PC-9 (cell line): ENCODE measurements around the gene TPD52L1. TPM values are rescaled to one million over a fixed set of nuclear protein-coding genes. Genes with fewer than 3 reads are reported as not detected.

ENCODE experiments used
- BruUV-seq: library from RNA; stranded (reverse); fragments of 400-500 nt; replicated peaks from 2 replicates; lab custom pipeline; 2021; lab: Mats Ljungman, UMichigan
- CTCF ChIA-PET: fragments of 300-600 bp; sonication (Branson Sonifier 250); formaldehyde crosslinking; loops from one replicate; lab custom pipeline; 2022; ENCODE audit warnings: antibody characterized with exemption; lab: Charles Lee
- POLR2A ChIA-PET: fragments of 300-600 bp; sonication (Branson Sonifier 250); formaldehyde crosslinking; loops from one replicate; lab custom pipeline; 2022; ENCODE audit warnings: antibody characterized with exemption; ENCODE audit not compliant: unreplicated experiment; lab: Charles Lee
- DNase-seq, 2 experiments: peaks; one replicate each; pipeline versions ENCODE4 v3.0.0 to v3.0.0-alpha.2; 2015 to 2022; ENCODE audit warnings: mixed read lengths in 1 of 2
- H2AFZ ChIP-seq: fragments of 200-600 bp; sonication (generic); 2 replicates; pipeline ENCODE4 v1.8.1; 2017; ENCODE audit warnings: antibody characterized with exemption
- H3F3A ChIP-seq: fragments of 200-600 bp; sonication (generic); 2 replicates; pipeline ENCODE4 v1.8.1; 2017; ENCODE audit warnings: antibody characterized with exemption, mild to moderate bottlenecking, low read depth; ENCODE audit not compliant: insufficient read depth
- H3K27ac ChIP-seq: fragments of 200-600 bp; sonication (generic); 2 replicates; pipeline ENCODE4 v1.6.1; 2016; ENCODE audit warnings: mixed run types
- H3K27me3 ChIP-seq: fragments of 200-600 bp; sonication (generic); 2 replicates; pipeline ENCODE4 v1.6.1; 2016; ENCODE audit warnings: low read depth, mixed run types; ENCODE audit not compliant: insufficient read depth
- H3K36me3 ChIP-seq: fragments of 200-600 bp; sonication (generic); 2 replicates; pipeline ENCODE4 v1.6.1; 2016; ENCODE audit warnings: low read depth, mixed run types
- H3K4me1 ChIP-seq: fragments of 200-600 bp; sonication (generic); replicated peaks from 2 replicates; pipeline ENCODE4 v1.6.1; 2016; ENCODE audit warnings: mixed run types; ENCODE audit not compliant: insufficient read depth
- H3K4me2 ChIP-seq: fragments of 200-600 bp; sonication (generic); 2 replicates; pipeline ENCODE4 v1.6.1; 2017; ENCODE audit warnings: mixed run types
- H3K4me3 ChIP-seq: fragments of 200-600 bp; sonication (generic); 2 replicates; pipeline ENCODE4 v1.6.1; 2016; ENCODE audit warnings: mixed run types
- H3K79me2 ChIP-seq: fragments of 200-600 bp; sonication (generic); 2 replicates; pipeline ENCODE4 v1.6.1; 2017; ENCODE audit warnings: low read depth, mixed run types
- H3K9me2 ChIP-seq: fragments of 200-600 bp; sonication (generic); 2 replicates; pipeline ENCODE4 v1.8.1; 2017; ENCODE audit warnings: mild to moderate bottlenecking; ENCODE audit not compliant: insufficient read depth
- H3K9me3 ChIP-seq: fragments of 200-600 bp; sonication (generic); 2 replicates; pipeline ENCODE4 v1.8.1; 2016; ENCODE audit warnings: low read depth; ENCODE audit not compliant: insufficient read depth
- H4K20me1 ChIP-seq: fragments of 200-600 bp; sonication (generic); 2 replicates; pipeline ENCODE4 v1.8.1; 2017; ENCODE audit not compliant: insufficient read depth
- EZH2 ChIP-seq: fragments of 200-600 bp; sonication (generic); IDR thresholded peaks from 2 replicates; pipeline ENCODE4 v1.8.0; 2017; ENCODE audit warnings: antibody characterized with exemption, low read depth
- intact Hi-C: fragments of 100-400 bp; cut with micrococcal nuclease; formaldehyde crosslinking; loops from one replicate; pipeline ENCODE4 v1.10.0; 2022; ENCODE audit not compliant: unreplicated experiment
- total RNA-seq: library from RNA; stranded (reverse); gene quantifications from 2 replicates; pipeline ENCODE4 v1.2.3, GENCODE V29; 2021
- TF ChIP-seq, protein P1 (sequence below): fragments of 200-600 bp; sonication (generic); conservative IDR thresholded peaks from 2 replicates; pipeline ENCODE4 v1.6.1; 2017; ENCODE audit warnings: mixed run types, antibody characterized with exemption, mild to moderate bottlenecking, moderate library complexity

TPD52L1 gene
- total RNA-seq, 1 experiment from 2014 or later, result 203 TPM

DNA sequence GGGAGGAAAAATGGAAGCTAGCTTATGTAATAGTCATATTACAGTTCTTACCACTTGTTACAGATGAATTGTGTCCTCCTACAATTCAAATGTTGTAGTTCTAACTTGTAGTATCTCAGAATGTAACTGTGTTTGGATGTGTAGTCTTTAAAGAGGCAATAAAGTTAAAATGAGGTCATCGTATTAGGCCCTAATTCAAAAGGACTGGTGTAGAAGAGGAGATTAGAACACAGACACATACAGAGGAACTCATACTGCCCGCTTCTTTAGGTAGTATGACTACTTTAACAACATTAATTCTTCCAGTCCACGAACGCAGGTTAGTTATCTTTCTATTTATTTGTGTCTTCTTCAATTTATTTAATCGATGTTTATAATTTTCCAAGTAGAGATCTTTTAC lies 46.5 kb upstream of the TPD52L1 start:
- no TSS peak for BruUV-seq
- Histone ChIP-seq H3K27me3 (no peaks in the 10 kb centered on the region), H4K20me1 (no peaks in the 10 kb centered on the region), H3K4me2 (no peak overlapping the region), H3K27ac (no peak overlapping the region), H3K79me2 (no peaks in the 10 kb centered on the region), H3K36me3 (no peaks in the 10 kb centered on the region), H3K4me3 (no peak overlapping the region), H3K9me3 (peaks cover 29% of the 10 kb centered on the region), H2AFZ (no peak overlapping the region), H3F3A (0 out of 2 replicates have a peak, but pooled peaks cover 3% of the 10 kb centered on the region), H3K4me1 (peaks cover 16% of the 10 kb centered on the region), H3K9me2 (no peaks in the 10 kb centered on the region)
- ChIA-PET CTCF (no interaction called here), POLR2A (no interaction called here)
- intact Hi-C loops, result no loop called here
- DNase-seq, result no peak
- TF ChIP-seq, protein P1, sequence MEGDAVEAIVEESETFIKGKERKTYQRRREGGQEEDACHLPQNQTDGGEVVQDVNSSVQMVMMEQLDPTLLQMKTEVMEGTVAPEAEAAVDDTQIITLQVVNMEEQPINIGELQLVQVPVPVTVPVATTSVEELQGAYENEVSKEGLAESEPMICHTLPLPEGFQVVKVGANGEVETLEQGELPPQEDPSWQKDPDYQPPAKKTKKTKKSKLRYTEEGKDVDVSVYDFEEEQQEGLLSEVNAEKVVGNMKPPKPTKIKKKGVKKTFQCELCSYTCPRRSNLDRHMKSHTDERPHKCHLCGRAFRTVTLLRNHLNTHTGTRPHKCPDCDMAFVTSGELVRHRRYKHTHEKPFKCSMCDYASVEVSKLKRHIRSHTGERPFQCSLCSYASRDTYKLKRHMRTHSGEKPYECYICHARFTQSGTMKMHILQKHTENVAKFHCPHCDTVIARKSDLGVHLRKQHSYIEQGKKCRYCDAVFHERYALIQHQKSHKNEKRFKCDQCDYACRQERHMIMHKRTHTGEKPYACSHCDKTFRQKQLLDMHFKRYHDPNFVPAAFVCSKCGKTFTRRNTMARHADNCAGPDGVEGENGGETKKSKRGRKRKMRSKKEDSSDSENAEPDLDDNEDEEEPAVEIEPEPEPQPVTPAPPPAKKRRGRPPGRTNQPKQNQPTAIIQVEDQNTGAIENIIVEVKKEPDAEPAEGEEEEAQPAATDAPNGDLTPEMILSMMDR, result no peak
- no peak for TF ChIP-seq EZH2

DNA sequence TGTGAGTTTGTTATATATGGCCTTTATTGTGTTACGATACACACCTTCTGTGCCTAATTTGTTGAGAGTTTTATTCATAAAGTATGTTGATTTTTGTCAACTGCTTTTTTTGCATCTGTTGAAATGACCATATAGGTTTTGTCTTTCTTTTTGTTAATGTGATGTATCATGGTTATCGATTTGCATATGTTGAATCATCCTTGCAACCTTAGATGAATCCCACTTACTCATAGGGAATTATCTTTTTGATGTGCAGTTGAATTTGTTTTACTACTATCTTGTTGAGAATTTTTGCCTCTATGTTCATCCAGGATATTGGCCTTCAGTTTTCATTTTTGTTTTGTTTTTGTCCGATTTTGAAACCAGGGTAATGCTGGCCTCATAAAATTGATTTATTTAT lies 45.7 kb upstream of the TPD52L1 start:
- CTCF ChIA-PET, result no interaction called here
- H2AFZ ChIP-seq, result no peak overlapping the region
- no TSS peak for BruUV-seq
- no peaks in the 10 kb centered on the region for H3K9me2 ChIP-seq
- H3F3A ChIP-seq, result 0 out of 2 replicates have a peak, but pooled peaks cover 3% of the 10 kb centered on the region
- POLR2A ChIA-PET, result interaction anchor here (0.7 kb wide), 1 partner anchor 8 kb away, joined by 3 read pairs; no protein-coding TSS in a partner anchor
- intact Hi-C loops, result no loop called here
- H3K27me3 ChIP-seq, result no peaks in the 10 kb centered on the region
- no peak overlapping the region for H3K27ac ChIP-seq
- H3K4me1 ChIP-seq, result peaks cover 7% of the 10 kb centered on the region
- no peak overlapping the region for H3K4me2 ChIP-seq
- H3K79me2 ChIP-seq, result no peaks in the 10 kb centered on the region
- no peaks in the 10 kb centered on the region for H3K36me3 ChIP-seq
- no peak overlapping the region for H3K4me3 ChIP-seq
- peak in 1 of 2 experiments; percentile 27 for DNase-seq
- H4K20me1 ChIP-seq, result no peaks in the 10 kb centered on the region
- no peak for TF ChIP-seq EZH2
- TF ChIP-seq, protein P1, result no peak
- peaks cover 32% of the 10 kb centered on the region for H3K9me3 ChIP-seq

- no peak overlapping the region for H3K4me2 ChIP-seq
- ChIA-PET POLR2A (no interaction called here), CTCF (no interaction called here)
- no TSS peak for BruUV-seq
- TF ChIP-seq, protein P1, result no peak
- TF ChIP-seq EZH2, result no peak
- DNase-seq, result no peak
- H3K36me3 ChIP-seq, result no peaks in the 10 kb centered on the region
- intact Hi-C loops, result no loop called here
- no peaks in the 10 kb centered on the region for H3F3A ChIP-seq
- H3K9me3 ChIP-seq, result peaks cover 32% of the 10 kb centered on the region
- no peak overlapping the region for H3K27ac ChIP-seq
- H3K9me2 ChIP-seq, result no peaks in the 10 kb centered on the region
- H4K20me1 ChIP-seq, result no peaks in the 10 kb centered on the region
- H3K79me2 ChIP-seq, result no peaks in the 10 kb centered on the region
- H3K4me1 ChIP-seq, result no peaks in the 10 kb centered on the region
- no peak overlapping the region for H3K4me3 ChIP-seq
- no peaks in the 10 kb centered on the region for H3K27me3 ChIP-seq
- no peak overlapping the region for H2AFZ ChIP-seq
These were observed 43.5 kb upstream of the TPD52L1 start for GRCh38 chr6:125110056-125110455.
